ENCODE data around the gene GRM1.

DNA sequence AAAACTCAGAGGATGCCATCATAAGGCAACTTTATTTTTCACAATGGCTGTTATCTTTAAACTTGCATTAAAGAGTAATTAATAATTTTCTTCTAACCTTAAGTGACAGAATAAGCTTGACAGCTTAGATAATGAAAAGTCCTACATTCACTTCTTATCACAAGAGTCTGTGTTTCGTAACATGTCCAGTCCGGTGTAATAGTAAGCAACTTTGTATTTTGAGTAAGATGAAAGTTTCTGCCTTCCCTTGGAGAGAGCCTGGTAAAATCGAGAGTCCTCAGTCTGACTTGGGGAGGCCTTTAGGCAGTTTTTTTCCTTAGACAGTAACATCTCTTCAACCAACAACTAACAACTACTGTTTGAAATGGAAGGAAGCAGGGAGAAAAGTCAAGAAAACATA is 195.6 kb downstream of the GRM1 start:
- no peak for TF ChIP-seq POLR2AphosphoS5 (IDR thresholded peaks at IDR 0.05; ENCODE audit: insufficient read depth in 1 of 2, low read depth in 1 of 2)
- TF ChIP-seq CTCF (IDR thresholded peaks at IDR 0.05) = no peak
